ENCODE measurements around the gene TMED4.
"Not testable (repeated sequence)": the region's sequence is repeated elsewhere in the genome, so short reads cannot be mapped to it uniquely, and the experiment has no call there.

DNA sequence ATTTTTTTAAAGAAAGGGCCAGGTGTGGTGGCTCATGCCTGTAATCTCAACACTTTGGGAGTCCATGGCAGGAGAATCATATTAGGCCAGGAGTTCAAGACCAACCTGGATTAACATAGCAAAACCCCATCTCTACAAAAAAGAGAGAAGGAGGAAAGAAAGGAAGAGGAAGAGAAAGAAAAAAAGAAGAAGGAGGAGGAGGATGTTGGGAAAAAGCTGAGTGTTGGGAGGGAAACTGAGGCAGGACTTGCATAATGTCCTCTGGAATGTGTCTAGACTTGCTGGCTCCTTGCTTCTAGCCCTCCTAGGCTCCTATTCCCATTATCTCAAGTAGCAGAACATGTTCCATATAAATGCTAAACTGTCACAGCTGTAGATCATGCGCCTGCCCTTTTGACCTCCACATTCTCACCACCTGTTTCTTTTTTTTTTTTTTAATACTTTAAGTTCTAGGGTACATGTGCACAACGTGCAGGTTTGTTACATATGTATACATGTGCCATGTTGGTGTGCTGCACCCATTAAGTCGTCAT, 29.5 kb downstream of the TMED4 start:
- not testable (repeated sequence) for TF ChIP-seq EZH2 (IDR thresholded peaks at IDR 0.05; ENCODE audit: borderline replicate concordance, insufficient read depth, low read depth, low read length, poor library complexity, severe bottlenecking); CTCF (IDR thresholded peaks at IDR 0.05)

All from B cell (primary cell).